ENCODE data around the gene ACADSB. TPM values are rescaled to one million over a fixed set of nuclear protein-coding genes. Genes with fewer than 3 reads are reported as not detected.
A peak's percentile ranks its signal among the peaks of the same experiment; 100 is the strongest.

The ACADSB gene
- total and polyA plus RNA-seq, 10 donors, result 5.1 to 23.9 (median 14.3) TPM

GRCh38 chr10:122990278-122990677, 18.5 kb upstream of the ACADSB start:
- Histone ChIP-seq H3K36me3 (peaks cover 3 to 72% (median 27%) of the 10 kb centered on the region in 6 donors), H3K27me3 (replicated peaks in 1 of 7) (no peaks in the 10 kb centered on the region), H3K27ac (no peak overlapping the region), H3K4me1 (no peaks in the 10 kb centered on the region), H3K4me3 (no peak overlapping the region), H3K9me3 (no peaks in the 10 kb centered on the region)
- 64 to 87% (median 77%) methylated on average over 5 of the region's 5 CpGs for WGBS, 5 donors
- intact Hi-C loops (cut with DNase I; ENCODE audit: low total_unique reads), result no loop called here
- no peak for DNase-seq
- TF ChIP-seq POLR2A (IDR thresholded peaks at IDR 0.05), result no peak
- TF ChIP-seq POLR2AphosphoS5 (IDR thresholded peaks at IDR 0.05), result no peak
- TF ChIP-seq, protein P1, sequence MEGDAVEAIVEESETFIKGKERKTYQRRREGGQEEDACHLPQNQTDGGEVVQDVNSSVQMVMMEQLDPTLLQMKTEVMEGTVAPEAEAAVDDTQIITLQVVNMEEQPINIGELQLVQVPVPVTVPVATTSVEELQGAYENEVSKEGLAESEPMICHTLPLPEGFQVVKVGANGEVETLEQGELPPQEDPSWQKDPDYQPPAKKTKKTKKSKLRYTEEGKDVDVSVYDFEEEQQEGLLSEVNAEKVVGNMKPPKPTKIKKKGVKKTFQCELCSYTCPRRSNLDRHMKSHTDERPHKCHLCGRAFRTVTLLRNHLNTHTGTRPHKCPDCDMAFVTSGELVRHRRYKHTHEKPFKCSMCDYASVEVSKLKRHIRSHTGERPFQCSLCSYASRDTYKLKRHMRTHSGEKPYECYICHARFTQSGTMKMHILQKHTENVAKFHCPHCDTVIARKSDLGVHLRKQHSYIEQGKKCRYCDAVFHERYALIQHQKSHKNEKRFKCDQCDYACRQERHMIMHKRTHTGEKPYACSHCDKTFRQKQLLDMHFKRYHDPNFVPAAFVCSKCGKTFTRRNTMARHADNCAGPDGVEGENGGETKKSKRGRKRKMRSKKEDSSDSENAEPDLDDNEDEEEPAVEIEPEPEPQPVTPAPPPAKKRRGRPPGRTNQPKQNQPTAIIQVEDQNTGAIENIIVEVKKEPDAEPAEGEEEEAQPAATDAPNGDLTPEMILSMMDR (IDR thresholded peaks at IDR 0.05 in 8 of 11, conservative IDR thresholded peaks at IDR 0.05 in 3 of 11), result no peak

DNA sequence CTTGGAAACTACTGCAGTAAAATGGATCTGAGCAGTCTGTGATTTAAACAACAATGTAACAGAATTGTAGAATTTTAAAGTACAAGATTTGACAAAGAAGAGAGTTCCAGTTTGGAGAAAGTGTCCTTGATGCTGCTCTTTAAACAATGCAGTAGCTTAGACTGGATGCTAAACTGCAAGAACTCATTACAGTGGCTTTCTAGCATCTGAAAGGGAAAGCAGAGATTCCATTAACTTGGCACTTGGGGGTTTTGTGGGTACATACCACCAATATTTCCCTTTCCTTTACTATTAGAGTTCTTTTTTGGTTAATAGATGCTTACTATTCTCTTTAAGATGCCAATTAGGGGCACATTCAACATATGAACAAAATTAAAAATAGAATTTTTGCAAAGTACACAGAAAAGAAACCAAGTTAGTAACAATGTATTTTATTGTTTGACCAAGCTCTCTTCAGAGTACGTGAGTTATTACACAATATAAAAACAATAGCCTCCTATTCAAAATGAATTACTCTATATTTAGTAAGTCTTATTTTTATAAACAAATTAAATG, 16.7 kb upstream of the ACADSB start:
- no peaks in the 10 kb centered on the region for H3K27me3 ChIP-seq (replicated peaks in 1 of 7)
- H3K9me3 ChIP-seq, result no peaks in the 10 kb centered on the region
- no peak for DNase-seq
- no peak overlapping the region for H3K27ac ChIP-seq
- peaks cover 3 to 77% (median 42%) of the 10 kb centered on the region in 6 donors for H3K36me3 ChIP-seq
- intact Hi-C loops (cut with DNase I; ENCODE audit: low total_unique reads), result no loop called here
- H3K4me3 ChIP-seq, result no peak overlapping the region
- no peaks in the 10 kb centered on the region for H3K4me1 ChIP-seq
- TF ChIP-seq, protein P1 (IDR thresholded peaks at IDR 0.05 in 8 of 11, conservative IDR thresholded peaks at IDR 0.05 in 3 of 11), result no peak
- TF ChIP-seq POLR2AphosphoS5 (IDR thresholded peaks at IDR 0.05) (no peak), POLR2A (IDR thresholded peaks at IDR 0.05) (no peak)
- WGBS, 5 donors, result 88 to 98% (median 90%) methylated on average over 1 of the region's 1 CpG

DNA sequence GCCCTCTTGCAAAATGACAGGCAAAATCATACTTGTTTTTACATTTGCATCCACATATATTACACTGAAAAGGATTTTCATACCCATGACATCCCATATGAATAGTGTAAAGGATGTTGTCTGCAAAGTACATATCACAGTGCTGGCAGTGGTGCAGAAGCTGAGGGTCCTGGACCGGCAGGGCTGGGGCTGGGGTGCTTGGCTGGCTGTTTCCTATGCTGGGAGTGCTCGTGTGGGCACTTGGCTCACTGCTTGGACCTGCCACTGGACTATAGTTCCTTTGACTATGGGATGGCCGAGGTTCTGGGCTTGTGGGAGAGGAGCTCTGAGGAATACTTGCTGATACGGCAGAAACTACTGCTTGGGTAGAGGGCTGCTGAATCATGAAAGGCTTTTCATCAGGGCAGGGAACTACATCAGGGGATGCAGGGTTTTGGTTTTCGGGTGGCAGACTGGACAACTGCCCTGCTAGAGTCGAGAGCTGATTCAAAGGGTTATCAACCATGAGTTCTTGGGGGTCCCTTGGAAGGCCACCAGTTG, 14.9 kb upstream of the ACADSB start:
- WGBS, 5 donors, result 92 to 98% (median 97%) methylated on average over 6 of the region's 6 CpGs
- Histone ChIP-seq H3K27me3 (replicated peaks in 1 of 7) (no peaks in the 10 kb centered on the region), H3K36me3 (peaks cover 3 to 85% (median 50%) of the 10 kb centered on the region in 6 donors)

DNA sequence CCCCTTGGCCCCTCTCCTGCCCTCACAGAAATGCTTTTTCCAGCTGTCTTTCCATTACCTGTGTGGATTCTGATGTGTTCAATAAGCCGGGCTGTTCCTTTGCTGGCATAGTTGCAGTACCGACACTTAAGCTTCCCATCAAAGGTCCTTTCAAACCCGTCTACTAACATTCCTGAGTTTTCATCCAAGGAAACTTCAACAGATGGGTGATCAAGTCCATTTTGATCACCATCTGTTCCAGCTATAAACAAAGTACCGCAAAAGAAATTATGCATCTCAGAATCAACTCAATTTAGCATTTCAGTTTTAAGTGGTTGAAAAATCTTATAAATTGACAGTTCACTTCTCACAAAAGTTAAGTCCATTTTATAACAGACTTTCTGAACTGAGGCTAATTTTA, 12.9 kb upstream of the ACADSB start:
- WGBS, 5 donors, result 93 to 100% (median 97%) methylated on average over 4 of the region's 4 CpGs
- H3K27me3 ChIP-seq (replicated peaks in 1 of 7), result no peaks in the 10 kb centered on the region
- H3K4me3 ChIP-seq, result no peak overlapping the region
- H3K27ac ChIP-seq, result no peak overlapping the region
- peaks cover 3 to 77% (median 47%) of the 10 kb centered on the region in 6 donors for H3K36me3 ChIP-seq
- no peaks in the 10 kb centered on the region for H3K9me3 ChIP-seq
- H3K4me1 ChIP-seq, result peaks cover 0 to 24% (median 12%) of the 10 kb centered on the region in 6 donors
- TF ChIP-seq POLR2A (IDR thresholded peaks at IDR 0.05), result no peak
- TF ChIP-seq POLR2AphosphoS5 (IDR thresholded peaks at IDR 0.05), result no peak
- TF ChIP-seq, protein P1 (IDR thresholded peaks at IDR 0.05 in 8 of 11, conservative IDR thresholded peaks at IDR 0.05 in 3 of 11), result no peak
- DNase-seq, result no peak
- intact Hi-C loops (cut with DNase I; ENCODE audit: low total_unique reads), result no loop called here

More for the DNA sequence above, 14.9 kb upstream of the ACADSB start:
- no peaks in the 10 kb centered on the region for H3K9me3 ChIP-seq
- intact Hi-C loops (cut with DNase I; ENCODE audit: low total_unique reads), result no loop called here
- DNase-seq, result no peak
- H3K4me3 ChIP-seq, result no peak overlapping the region
- peaks cover 0 to 5% (median 0%) of the 10 kb centered on the region in 6 donors for H3K4me1 ChIP-seq
- H3K27ac ChIP-seq, result no peak overlapping the region
- no peak for TF ChIP-seq POLR2A (IDR thresholded peaks at IDR 0.05)
- peak in 2 of 3 donors; percentile 15 to 53 for TF ChIP-seq POLR2AphosphoS5 (IDR thresholded peaks at IDR 0.05)

All from spleen (tissue), 11 donors.